T-helper 2 cell treated with Interferon-gamma antibody and Interleukin-4, amounts not matched to agents 5 μg/mL and 100 μg/mL, for 36 hours (primary cell): ENCODE data around the gene TMEM156.

Experiments
- DNase-seq: peaks from one replicate; pipeline ENCODE4 v3.0.0; 2021; ENCODE audit warnings: low spot score
- H3K27ac Mint-ChIP-seq: one replicate; pipeline ENCODE4 v1.8.0; 2021; ENCODE audit warnings: mild to moderate bottlenecking, mixed read lengths
- H3K27me3 Mint-ChIP-seq: one replicate; pipeline ENCODE4 v1.8.0; 2021; ENCODE audit warnings: low read depth, mixed read lengths
- H3K36me3 Mint-ChIP-seq: one replicate; pipeline ENCODE4 v1.8.0; 2021; ENCODE audit warnings: low read depth, mixed read lengths
- H3K4me1 Mint-ChIP-seq: one replicate; pipeline ENCODE4 v1.8.0; 2021; ENCODE audit warnings: low read depth, mixed read lengths
- H3K4me3 Mint-ChIP-seq: one replicate; pipeline ENCODE4 v1.8.0; 2022; ENCODE audit warnings: mild to moderate bottlenecking, moderate library complexity, mixed read lengths
- H3K9me3 Mint-ChIP-seq: one replicate; pipeline ENCODE4 v1.8.0; 2021; ENCODE audit warnings: mixed read lengths

TMEM156 gene

GRCh38 chr4:39050590-39050989 is 18.4 kb upstream of the TMEM156 start:
- Mint-ChIP-seq H3K9me3 (no peaks in the 10 kb centered on the region), H3K4me1 (peaks cover 52% of the 10 kb centered on the region), H3K27me3 (no peaks in the 10 kb centered on the region), H3K27ac (no peak overlapping the region), H3K4me3 (no peak overlapping the region), H3K36me3 (peaks cover 8% of the 10 kb centered on the region)
- DNase-seq, result no peak

DNA sequence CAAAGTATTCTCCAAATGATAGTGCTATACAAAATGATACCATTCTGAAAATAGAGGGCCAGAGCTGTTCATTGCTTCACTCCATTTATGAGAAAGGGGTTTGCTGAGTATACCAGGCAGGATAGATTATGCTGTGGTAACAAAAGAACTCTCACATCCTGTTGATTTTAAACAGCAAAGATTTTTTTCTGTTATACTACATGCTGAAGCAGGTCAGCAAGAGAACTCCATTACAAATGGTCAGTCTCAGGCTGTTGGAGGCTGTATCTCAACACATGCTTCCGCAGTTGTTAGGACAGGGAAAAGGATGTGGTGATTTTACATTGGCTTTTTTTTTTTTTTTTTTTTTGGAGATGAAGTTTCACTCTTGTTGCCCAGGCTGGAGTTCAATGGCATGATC is 16.1 kb upstream of the TMEM156 start:
- H3K4me3 Mint-ChIP-seq, result peak overlapping the region; percentile 95
- H3K27me3 Mint-ChIP-seq, result no peaks in the 10 kb centered on the region
- no peaks in the 10 kb centered on the region for H3K9me3 Mint-ChIP-seq
- H3K27ac Mint-ChIP-seq, result peak overlapping the region; percentile 77
- peaks cover 11% of the 10 kb centered on the region for H3K36me3 Mint-ChIP-seq
- no peak for DNase-seq
- peaks cover 60% of the 10 kb centered on the region for H3K4me1 Mint-ChIP-seq

DNA sequence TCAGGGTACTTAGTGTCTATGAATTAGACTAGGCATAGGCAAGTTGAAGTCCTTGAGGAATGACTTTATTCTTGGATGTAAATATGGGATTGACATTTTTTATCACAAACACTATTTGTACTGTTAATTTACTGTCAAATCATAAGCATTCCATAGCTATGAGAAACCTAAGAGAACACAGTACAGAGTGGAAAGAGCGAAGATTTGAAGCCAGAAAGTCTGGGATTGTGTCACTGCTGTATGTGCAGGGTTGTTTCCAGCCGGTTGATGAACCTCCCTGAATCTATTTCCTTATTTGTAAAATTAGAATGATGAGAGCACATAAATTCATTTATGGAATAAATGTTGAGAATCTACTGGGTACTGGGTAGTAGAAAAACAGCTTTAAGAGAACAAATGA is 15.5 kb upstream of the TMEM156 start:
- Mint-ChIP-seq H3K36me3 (peaks cover 11% of the 10 kb centered on the region), H3K27ac (peak overlapping the region; percentile 77), H3K4me1 (peaks cover 58% of the 10 kb centered on the region), H3K4me3 (peak overlapping the region; percentile 95), H3K27me3 (no peaks in the 10 kb centered on the region), H3K9me3 (no peaks in the 10 kb centered on the region)
- no peak for DNase-seq

DNA sequence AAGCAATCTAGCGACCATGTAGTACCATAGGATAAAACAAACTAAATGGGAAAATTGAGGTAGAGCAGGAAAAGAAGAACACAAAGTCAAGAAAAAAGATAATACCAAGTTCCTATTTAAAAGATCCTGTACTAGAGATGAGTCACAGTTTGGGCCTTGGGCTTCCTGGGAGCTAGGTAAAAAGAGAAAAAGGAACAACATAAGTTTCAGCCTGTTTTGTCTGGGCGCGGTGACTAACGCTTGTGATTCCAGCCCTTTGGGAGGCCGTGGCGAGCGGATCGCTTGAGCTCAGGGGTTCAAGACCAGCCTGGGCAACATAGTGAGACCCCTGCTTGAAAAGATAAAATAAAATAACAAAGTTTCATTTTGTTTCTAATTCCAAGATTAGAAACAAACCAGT is 14.0 kb upstream of the TMEM156 start:
- Mint-ChIP-seq H3K36me3 (peaks cover 11% of the 10 kb centered on the region), H3K4me3 (peak overlapping the region; percentile 95), H3K27ac (peak overlapping the region; percentile 83), H3K9me3 (no peaks in the 10 kb centered on the region), H3K27me3 (no peaks in the 10 kb centered on the region), H3K4me1 (peaks cover 57% of the 10 kb centered on the region)
- DNase-seq, result no peak

DNA sequence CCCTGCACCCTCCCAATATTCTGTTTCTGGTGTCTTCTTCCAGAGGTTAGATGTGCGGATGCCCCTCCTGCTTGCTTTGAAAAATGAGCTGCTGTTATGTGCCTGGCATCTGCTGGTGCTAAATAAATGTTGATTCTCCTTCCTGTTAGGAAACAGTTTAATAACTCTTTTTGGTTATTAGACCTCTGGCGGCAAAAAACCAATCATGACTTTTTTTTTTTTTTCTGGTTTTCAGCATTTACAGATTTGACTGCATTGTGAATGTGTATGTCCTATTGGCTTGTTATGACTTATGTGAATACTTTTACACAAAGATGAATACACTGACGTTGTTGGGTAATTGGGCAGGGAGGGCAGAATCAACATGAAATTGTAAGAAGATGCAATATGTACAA is 13.6 kb upstream of the TMEM156 start:
- H3K27me3 Mint-ChIP-seq, result no peaks in the 10 kb centered on the region
- peak overlapping the region; percentile 95 for H3K4me3 Mint-ChIP-seq
- H3K4me1 Mint-ChIP-seq, result peaks cover 55% of the 10 kb centered on the region
- no peak for DNase-seq
- H3K36me3 Mint-ChIP-seq, result peaks cover 11% of the 10 kb centered on the region
- no peaks in the 10 kb centered on the region for H3K9me3 Mint-ChIP-seq
- H3K27ac Mint-ChIP-seq, result peak overlapping the region; percentile 83

DNA sequence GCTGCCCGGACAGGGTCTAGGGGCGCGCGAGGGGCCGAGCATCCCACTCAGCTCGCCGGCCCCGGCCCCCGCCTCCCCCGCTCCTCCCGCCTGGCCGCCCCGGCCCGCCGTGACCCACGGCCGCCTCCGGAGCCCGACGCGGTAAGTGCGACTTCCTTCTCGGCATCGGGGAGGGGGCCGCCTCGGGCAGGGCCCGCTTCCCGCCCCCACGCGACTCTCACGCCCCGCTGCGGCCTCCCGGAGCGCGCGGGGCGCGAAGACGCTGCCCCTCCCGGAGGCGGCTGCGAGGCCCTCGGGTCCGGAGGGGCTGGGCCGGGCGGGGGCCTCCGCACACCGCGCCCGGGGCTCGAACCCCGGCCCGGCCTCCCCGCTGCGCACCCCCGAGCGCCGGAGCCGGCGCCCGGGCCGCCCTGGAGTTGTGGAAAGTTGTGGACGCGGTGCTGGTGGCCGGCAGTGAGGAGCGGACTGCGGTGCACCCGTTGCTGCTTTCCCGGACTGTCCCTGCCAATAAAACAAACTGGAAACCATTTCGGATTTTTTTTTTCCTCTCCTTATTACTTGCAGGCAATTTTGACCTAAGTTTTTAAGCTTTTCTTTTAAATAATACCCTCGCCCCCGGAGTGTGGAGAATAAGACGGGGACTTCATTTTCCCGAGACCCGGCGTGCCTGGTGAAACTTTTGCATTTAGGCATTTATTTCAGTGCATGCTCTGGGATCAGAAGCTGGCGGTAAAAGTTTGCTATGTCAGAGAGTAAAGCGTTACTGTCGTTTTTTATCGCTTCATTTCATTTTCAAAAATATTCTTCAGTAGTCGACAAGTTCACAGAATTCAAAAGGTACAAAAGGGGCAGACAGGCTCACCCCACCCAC is 13.0 kb upstream of the TMEM156 start:
- Mint-ChIP-seq H3K27ac (peak overlapping the region; percentile 83), H3K9me3 (no peaks in the 10 kb centered on the region), H3K27me3 (no peaks in the 10 kb centered on the region), H3K36me3 (peaks cover 11% of the 10 kb centered on the region), H3K4me1 (peaks cover 52% of the 10 kb centered on the region), H3K4me3 (peak overlapping the region; percentile 95)
- DNase-seq, result no peak

DNA sequence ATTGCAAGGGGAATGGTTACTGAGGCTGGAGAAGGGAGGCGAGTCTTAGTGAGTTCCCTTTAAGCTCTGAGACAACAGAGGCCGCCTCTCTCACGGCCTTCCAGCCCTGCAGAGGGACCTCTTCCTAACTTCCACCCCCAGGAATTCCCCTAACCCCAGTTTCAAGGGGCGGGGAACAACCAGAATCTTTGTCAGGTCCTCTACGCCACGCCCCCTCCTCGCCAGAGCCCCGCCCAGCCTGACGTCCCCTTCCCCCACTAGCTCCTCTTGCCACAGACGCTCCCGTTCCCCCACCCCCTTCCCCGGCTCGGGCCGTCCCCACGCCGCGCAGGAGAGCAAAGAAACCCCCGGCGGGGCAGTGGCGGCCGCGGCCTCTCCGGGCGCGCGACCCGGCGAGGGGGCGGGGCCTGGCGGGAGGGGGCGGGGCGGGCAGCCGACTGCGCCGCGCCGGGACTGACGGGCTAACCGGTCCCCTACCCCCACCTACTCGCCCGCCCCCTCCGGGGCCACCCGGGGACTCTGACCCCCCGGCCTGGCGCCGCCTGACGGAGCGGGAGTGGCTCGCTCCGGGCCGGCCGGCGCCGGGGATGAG is 12.3 kb upstream of the TMEM156 start:
- Mint-ChIP-seq H3K27me3 (no peaks in the 10 kb centered on the region), H3K9me3 (no peaks in the 10 kb centered on the region), H3K36me3 (peaks cover 11% of the 10 kb centered on the region), H3K4me3 (peak overlapping the region; percentile 89), H3K27ac (peak overlapping the region; percentile 90), H3K4me1 (peaks cover 52% of the 10 kb centered on the region)
- DNase-seq, result peak; percentile 93

GRCh38 chr4:39043861-39044363 is 11.7 kb upstream of the TMEM156 start:
- peak overlapping the region; percentile 90 for H3K27ac Mint-ChIP-seq
- no peak for DNase-seq
- H3K36me3 Mint-ChIP-seq, result peaks cover 11% of the 10 kb centered on the region
- H3K4me3 Mint-ChIP-seq, result peak overlapping the region; percentile 89
- H3K4me1 Mint-ChIP-seq, result peaks cover 49% of the 10 kb centered on the region
- H3K27me3 Mint-ChIP-seq, result no peaks in the 10 kb centered on the region
- H3K9me3 Mint-ChIP-seq, result no peaks in the 10 kb centered on the region

- peak overlapping the region; percentile 89 for H3K4me3 Mint-ChIP-seq
- peaks cover 44% of the 10 kb centered on the region for H3K4me1 Mint-ChIP-seq
- peak overlapping the region; percentile 90 for H3K27ac Mint-ChIP-seq
- peaks cover 11% of the 10 kb centered on the region for H3K36me3 Mint-ChIP-seq
- no peak for DNase-seq
- no peaks in the 10 kb centered on the region for H3K27me3 Mint-ChIP-seq
- H3K9me3 Mint-ChIP-seq, result no peaks in the 10 kb centered on the region
Observed at GRCh38 chr4:39043058-39043860, 11.1 kb upstream of the TMEM156 start.

DNA sequence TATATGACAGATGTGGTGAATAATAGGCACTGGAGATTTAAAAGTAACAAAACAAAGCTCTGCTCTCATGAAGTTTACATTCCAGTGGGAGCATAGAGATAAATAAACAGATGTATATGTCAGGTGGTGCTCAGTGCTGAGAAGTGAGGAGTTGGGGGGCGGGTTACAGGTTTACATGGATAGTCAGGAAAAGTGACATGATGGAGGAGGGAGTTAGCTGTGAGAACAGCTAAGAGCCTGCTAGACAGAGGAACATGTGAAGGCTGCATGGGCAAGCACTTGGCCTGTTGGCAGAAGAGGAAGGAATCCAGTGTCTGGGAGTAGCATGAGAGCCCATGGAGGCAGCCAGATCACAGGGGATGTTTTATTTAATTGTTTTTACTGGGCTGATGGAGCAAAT is 10.2 kb upstream of the TMEM156 start:
- Mint-ChIP-seq H3K27me3 (no peaks in the 10 kb centered on the region), H3K9me3 (no peaks in the 10 kb centered on the region), H3K36me3 (peaks cover 7% of the 10 kb centered on the region), H3K4me3 (no peak overlapping the region), H3K4me1 (peaks cover 42% of the 10 kb centered on the region), H3K27ac (no peak overlapping the region)
- no peak for DNase-seq

- DNase-seq, result no peak
- no peaks in the 10 kb centered on the region for H3K36me3 Mint-ChIP-seq
- H3K4me1 Mint-ChIP-seq, result peaks cover 30% of the 10 kb centered on the region
- no peaks in the 10 kb centered on the region for H3K27me3 Mint-ChIP-seq
- H3K4me3 Mint-ChIP-seq, result no peak overlapping the region
- H3K27ac Mint-ChIP-seq, result no peak overlapping the region
- no peaks in the 10 kb centered on the region for H3K9me3 Mint-ChIP-seq
Observed at GRCh38 chr4:39039108-39039507, 6.9 kb upstream of the TMEM156 start.

- no peaks in the 10 kb centered on the region for H3K27me3 Mint-ChIP-seq
- H3K4me1 Mint-ChIP-seq, result peaks cover 25% of the 10 kb centered on the region
- H3K9me3 Mint-ChIP-seq, result no peaks in the 10 kb centered on the region
- no peak overlapping the region for H3K4me3 Mint-ChIP-seq
- H3K27ac Mint-ChIP-seq, result no peak overlapping the region
- no peak for DNase-seq
- no peaks in the 10 kb centered on the region for H3K36me3 Mint-ChIP-seq
Observed at GRCh38 chr4:39037941-39038340, 5.7 kb upstream of the TMEM156 start.

GRCh38 chr4:39037491-39037825 is 5.2 kb upstream of the TMEM156 start:
- no peaks in the 10 kb centered on the region for H3K9me3 Mint-ChIP-seq
- H3K4me1 Mint-ChIP-seq, result peaks cover 28% of the 10 kb centered on the region
- H3K27ac Mint-ChIP-seq, result peak overlapping the region; percentile 41
- no peak for DNase-seq
- no peaks in the 10 kb centered on the region for H3K27me3 Mint-ChIP-seq
- no peaks in the 10 kb centered on the region for H3K36me3 Mint-ChIP-seq
- no peak overlapping the region for H3K4me3 Mint-ChIP-seq

GRCh38 chr4:39036172-39036571 is 4.0 kb upstream of the TMEM156 start:
- H3K9me3 Mint-ChIP-seq, result no peaks in the 10 kb centered on the region
- H3K4me3 Mint-ChIP-seq, result no peak overlapping the region
- no peak overlapping the region for H3K27ac Mint-ChIP-seq
- DNase-seq, result no peak
- peaks cover 27% of the 10 kb centered on the region for H3K4me1 Mint-ChIP-seq
- no peaks in the 10 kb centered on the region for H3K36me3 Mint-ChIP-seq
- no peaks in the 10 kb centered on the region for H3K27me3 Mint-ChIP-seq
